ENCODE data around the gene WWTR1. TPM values are rescaled to one million over a fixed set of nuclear protein-coding genes. Genes with fewer than 3 reads are reported as not detected.
A peak's percentile ranks its signal among the peaks of the same experiment; 100 is the strongest.

The WWTR1 gene
- total and polyA plus RNA-seq, 2 of the 8 experiments (the other 6 are each of a cell fraction or from before 2014, with no cell fraction given), result 15.7 to 18.6 TPM

- Histone ChIP-seq H3K14ac (ENCODE audit: insufficient read length) (no peak overlapping the region), H4K91ac (replicated peaks; ENCODE audit: insufficient read length, low read length) (no peak overlapping the region), H3K79me2 (ENCODE audit: control insufficient read depth in 1 of 2, insufficient read depth in 2 of 2, low read length in 2 of 2) (peaks cover 0 to 22% of the 10 kb centered on the region in 2 experiments; a peak in 1 of 4 replicates), H3K4me2 (ENCODE audit: insufficient read depth in 1 of 2, low read depth in 2 of 2, low read length in 2 of 2) (no peak overlapping the region), H3K23ac (ENCODE audit: insufficient read length) (no peak overlapping the region), H3K36me3 (ENCODE audit: control insufficient read depth in 2 of 4, insufficient read depth in 4 of 4, low read length in 3 of 4) (no peaks in the 10 kb centered on the region), H3K9ac (replicated peaks in 1 of 4; ENCODE audit: extremely low read depth in 1 of 4, low read depth in 3 of 4, low read length in 3 of 4) (no peak overlapping the region), H2BK15ac (ENCODE audit: low read length) (no peak overlapping the region; the same call in 1 of the 2 replicates), H2BK20ac (ENCODE audit: low read length) (no peak overlapping the region), H3K9me3 (ENCODE audit: insufficient read depth in 2 of 2, low read depth in 1 of 2, low read length in 1 of 2) (no peaks in the 10 kb centered on the region), H2BK120ac (replicated peaks; ENCODE audit: low read depth, low read length) (no peak overlapping the region), H2AFZ (ENCODE audit: low read length) (no peak overlapping the region), H3K79me1 (ENCODE audit: low read depth, low read length) (peaks cover 3% of the 10 kb centered on the region; the same call in 1 of the 2 replicates), H4K5ac (ENCODE audit: insufficient read length, low read depth, low read length) (no peak overlapping the region), H3K4ac (replicated peaks; ENCODE audit: insufficient read length, low read depth, low read length) (no peak overlapping the region), H3K18ac (ENCODE audit: extremely low read depth, low read length) (peak overlapping the region; percentile 40; the same call in 1 of the 2 replicates), H3K27ac (ENCODE audit: low read depth, low read length) (no peak overlapping the region), H3K27me3 (replicated peaks in 1 of 4; ENCODE audit: control insufficient read depth in 3 of 4, extremely low read depth in 1 of 4, insufficient read depth in 3 of 4, low read length in 3 of 4) (no peaks in the 10 kb centered on the region), H2BK5ac (ENCODE audit: low read depth, low read length) (no peak overlapping the region), H3K56ac (replicated peaks; ENCODE audit: insufficient read length, low read depth, low read length) (no peak overlapping the region), H3K23me2 (ENCODE audit: low read depth, low read length) (no peaks in the 10 kb centered on the region; the same call in 1 of the 2 replicates), H2AK5ac (ENCODE audit: low read depth, low read length) (no peak overlapping the region), H4K20me1 (replicated peaks in 1 of 2; ENCODE audit: control insufficient read depth in 1 of 2, insufficient read depth in 2 of 2, low read length in 2 of 2) (peaks cover 1 to 2% of the 10 kb centered on the region in 2 experiments), H3K4me1 (replicated peaks in 1 of 4; ENCODE audit: control insufficient read depth in 3 of 4, insufficient read depth in 4 of 4, low read length in 3 of 4) (peaks cover 4 to 11% (median 7%) of the 10 kb centered on the region in 4 experiments; a peak in 5 of 7 replicates), H3K4me3 (ENCODE audit: extremely low read depth in 1 of 4, insufficient read depth in 2 of 4, low read depth in 3 of 4, low read length in 4 of 4) (no peak overlapping the region; a peak in 1 of 8 replicates), H4K8ac (ENCODE audit: extremely low read depth, insufficient read depth, low read length) (no peak overlapping the region), H2BK12ac (ENCODE audit: low read depth, low read length) (no peak overlapping the region)
- WGBS, 2 experiments (ENCODE audit: extremely low coverage in 1 of 2, insufficient coverage in 1 of 2, insufficient read length in 1 of 2, insufficient replicate concordance in 2 of 2, low coverage in 1 of 2, low lambda C conversion rate in 2 of 2, missing lambda C conversion rate in 1 of 2), result 79% methylated on average over 4 of the region's 4 CpGs; no CpG with 5 or more reads in 1 of the 2 experiments
- ChIA-PET CTCF (ENCODE audit: partially characterized antibody) (interaction anchor here (0.6 to 2.4 kb wide), 11 partner anchors 10 to 1653 kb away, joined by 3 to 10 read pairs (median 4); no protein-coding TSS in a partner anchor), POLR2A (ENCODE audit: partially characterized antibody) (interaction anchor here (0.7 to 2.3 kb wide), 3 partner anchors 12 to 54 kb away, joined by 3 to 8 read pairs (median 4); partner anchors contain the start of gene WWTR1)
- TF ChIP-seq, protein P1, sequence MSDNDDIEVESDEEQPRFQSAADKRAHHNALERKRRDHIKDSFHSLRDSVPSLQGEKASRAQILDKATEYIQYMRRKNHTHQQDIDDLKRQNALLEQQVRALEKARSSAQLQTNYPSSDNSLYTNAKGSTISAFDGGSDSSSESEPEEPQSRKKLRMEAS (IDR thresholded peaks at IDR 0.05), result peak; percentile 61
- no peak for TF ChIP-seq SP2 (IDR thresholded peaks at IDR 0.05; ENCODE audit: low read length)
- no peak for DNase-seq (ENCODE audit: low read depth in 1 of 2, low spot score in 2 of 2)
- no peak for FAIRE-seq
Observed at GRCh38 chr3:149604125-149604875, 53.5 kb downstream of the WWTR1 start.
